Lower leg skin (tissue), 3 donors: Measurements from ENCODE around the gene TAGLN3.

Source experiments
- POLR2A ChIP-seq, 2 donors: fragments of 450-650 bp; IDR thresholded peaks; one replicate each; pipeline ENCODE4 v1.6.1; 2016 to 2017; ENCODE audit warnings: antibody characterized with exemption in 2 of 2, mild to moderate bottlenecking in 1 of 2, moderate library complexity in 1 of 2
- TF ChIP-seq, protein P1 (sequence below), 3 donors: fragments of 450-650 bp; IDR thresholded peaks; one replicate each; pipeline ENCODE4 v1.5.1; 2016; ENCODE audit warnings: antibody characterized with exemption in 3 of 3, mild to moderate bottlenecking in 3 of 3, moderate library complexity in 2 of 3

DNA sequence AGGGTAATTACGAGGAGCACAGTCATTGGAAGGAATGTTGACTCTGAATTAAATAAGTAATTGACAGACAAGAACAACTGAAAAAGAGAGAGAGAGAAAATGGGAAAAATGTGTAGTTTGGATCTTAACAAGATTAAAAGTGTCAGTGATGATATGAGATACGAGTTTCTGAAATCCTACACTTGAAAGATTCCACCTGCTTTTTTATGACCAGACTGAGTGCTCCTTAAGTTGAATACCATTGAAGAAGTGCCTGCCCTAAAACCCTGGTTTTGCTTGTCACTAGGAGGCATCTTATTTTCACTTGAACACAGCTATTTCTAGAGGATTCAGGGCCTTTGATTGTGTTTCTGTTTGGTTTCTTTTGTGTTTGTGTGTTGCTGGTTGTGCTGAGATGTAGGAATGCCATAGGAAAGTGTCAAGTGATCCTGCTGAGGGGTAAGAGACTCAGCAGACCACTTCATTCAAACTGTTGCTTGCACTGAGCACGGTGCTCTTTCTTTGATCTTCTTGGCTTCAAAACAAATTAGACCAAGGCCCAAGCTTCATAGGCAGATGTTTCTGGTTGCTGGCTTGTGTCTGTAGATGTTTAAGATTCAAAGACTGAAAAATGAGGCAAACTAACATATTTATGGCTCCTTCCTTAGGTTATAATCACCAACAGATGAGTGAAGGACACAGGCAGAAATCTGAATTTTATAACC, 37.1 kb upstream of the TAGLN3 start:
- no peak for TF ChIP-seq POLR2A (IDR thresholded peaks at IDR 0.05)
- TF ChIP-seq, protein P1, sequence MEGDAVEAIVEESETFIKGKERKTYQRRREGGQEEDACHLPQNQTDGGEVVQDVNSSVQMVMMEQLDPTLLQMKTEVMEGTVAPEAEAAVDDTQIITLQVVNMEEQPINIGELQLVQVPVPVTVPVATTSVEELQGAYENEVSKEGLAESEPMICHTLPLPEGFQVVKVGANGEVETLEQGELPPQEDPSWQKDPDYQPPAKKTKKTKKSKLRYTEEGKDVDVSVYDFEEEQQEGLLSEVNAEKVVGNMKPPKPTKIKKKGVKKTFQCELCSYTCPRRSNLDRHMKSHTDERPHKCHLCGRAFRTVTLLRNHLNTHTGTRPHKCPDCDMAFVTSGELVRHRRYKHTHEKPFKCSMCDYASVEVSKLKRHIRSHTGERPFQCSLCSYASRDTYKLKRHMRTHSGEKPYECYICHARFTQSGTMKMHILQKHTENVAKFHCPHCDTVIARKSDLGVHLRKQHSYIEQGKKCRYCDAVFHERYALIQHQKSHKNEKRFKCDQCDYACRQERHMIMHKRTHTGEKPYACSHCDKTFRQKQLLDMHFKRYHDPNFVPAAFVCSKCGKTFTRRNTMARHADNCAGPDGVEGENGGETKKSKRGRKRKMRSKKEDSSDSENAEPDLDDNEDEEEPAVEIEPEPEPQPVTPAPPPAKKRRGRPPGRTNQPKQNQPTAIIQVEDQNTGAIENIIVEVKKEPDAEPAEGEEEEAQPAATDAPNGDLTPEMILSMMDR (IDR thresholded peaks at IDR 0.05), result no peak
